SK-N-SH (cell line): ENCODE data around the gene DICER1. TPM values are rescaled to one million over a fixed set of nuclear protein-coding genes. Genes with fewer than 3 reads are reported as not detected.

ENCODE experiments used
- CTCF ChIA-PET: fragments of 300-600, 350-600 bp; formaldehyde crosslinking; extraction: SDS; loops from one replicate; lab custom pipeline; 2021; lab: Yijun Ruan, JAX
- POLR2A ChIA-PET: fragments of 350-600 bp; sonication (Branson Sonifier 250); formaldehyde crosslinking; extraction: SDS; loops from one replicate; lab custom pipeline; 2020; ENCODE audit warnings: antibody characterized with exemption, inconsistent platforms; lab: Yijun Ruan, JAX
- DNase-seq: peaks from one replicate; pipeline ENCODE4 v3.0.0; 2012
- H2AFZ ChIP-seq: fragments of 200-600 bp; sonication (generic); 2 replicates; pipeline ENCODE4 v1.8.1; 2016; ENCODE audit warnings: antibody characterized with exemption, mild to moderate bottlenecking, low read depth
- H3F3A ChIP-seq: fragments of 200-600 bp; sonication (generic); replicated peaks from 2 replicates; pipeline ENCODE3; 2016; ENCODE audit warnings: antibody characterized with exemption, mild to moderate bottlenecking; ENCODE audit not compliant: insufficient read depth
- H3K27ac ChIP-seq, 2 experiments: fragments of 200-500 bp in 1 of 2; fragments of 200-600 bp in 1 of 2; sonication (Bioruptor generic) in 1 of 2; sonication (generic), shearing (Covaris generic) in 1 of 2; 2 replicates each; pipeline versions ENCODE4 v1.5.1 to v1.6.1; 2014 to 2016; ENCODE audit warnings: low read depth in 2 of 2, inconsistent platforms in 1 of 2, low read length in 1 of 2, mild to moderate bottlenecking in 1 of 2, mixed read lengths in 1 of 2
- H3K27me3 ChIP-seq: fragments of 200-600 bp; sonication (generic), shearing (Covaris generic); 2 replicates; pipeline ENCODE4 v1.6.1; 2016; ENCODE audit warnings: mixed run types; ENCODE audit not compliant: insufficient read depth
- H3K36me3 ChIP-seq, 2 experiments: fragments of 200-500 bp in 1 of 2; fragments of 200-600 bp in 1 of 2; sonication (Bioruptor generic) in 1 of 2; sonication (generic) in 1 of 2; replicated peaks in 1 of 2; 2 replicates each; pipeline versions ENCODE3 to v1.5.1; 2014 to 2016; ENCODE audit warnings: low read length in 1 of 2, mild to moderate bottlenecking in 1 of 2; ENCODE audit not compliant: insufficient read depth in 2 of 2, control insufficient read depth in 1 of 2
- H3K4me1 ChIP-seq, 2 experiments: fragments of 200-500 bp in 1 of 2; fragments of 200-600 bp in 1 of 2; sonication (Bioruptor generic) in 1 of 2; sonication (generic), shearing (Covaris generic) in 1 of 2; 2 replicates each; pipeline versions ENCODE4 v1.5.1 to v1.6.1; 2014 to 2016; ENCODE audit warnings: low read depth in 1 of 2, low read length in 1 of 2, mixed run types in 1 of 2; ENCODE audit not compliant: insufficient read depth in 2 of 2, control insufficient read depth in 1 of 2
- H3K4me2 ChIP-seq: fragments of 200-600 bp; sonication (generic), shearing (Covaris generic); 2 replicates; pipeline ENCODE4 v1.6.1; 2017; ENCODE audit warnings: mixed run types
- H3K4me3 ChIP-seq, 2 experiments: fragments of 200-500 bp in 1 of 2; fragments of 200-600 bp in 1 of 2; sonication (Bioruptor generic) in 1 of 2; sonication (generic), shearing (Covaris generic) in 1 of 2; 2 replicates each; pipeline versions ENCODE4 v1.5.1 to v1.8.1; 2014 to 2016; ENCODE audit warnings: low read depth in 2 of 2, inconsistent platforms in 1 of 2, low read length in 1 of 2, mild to moderate bottlenecking in 1 of 2, mixed read lengths in 1 of 2, moderate library complexity in 1 of 2
- H3K79me2 ChIP-seq: fragments of 200-600 bp; sonication (generic); 2 replicates; pipeline ENCODE4 v1.8.1; 2017; ENCODE audit warnings: mild to moderate bottlenecking; ENCODE audit not compliant: insufficient read depth
- H3K9ac ChIP-seq: fragments of 200-600 bp; sonication (generic); 2 replicates; pipeline ENCODE4 v1.6.1; 2017; ENCODE audit warnings: mixed run types
- H3K9me2 ChIP-seq: fragments of 200-600 bp; sonication (generic); 2 replicates; pipeline ENCODE4 v1.6.1; 2017; ENCODE audit warnings: mixed run types
- H3K9me3 ChIP-seq: fragments of 200-600 bp; sonication (generic); 2 replicates; pipeline ENCODE4 v1.6.1; 2017; ENCODE audit warnings: mixed run types, mild to moderate bottlenecking, moderate library complexity
- H4K20me1 ChIP-seq: fragments of 200-600 bp; sonication (generic); 2 replicates; pipeline ENCODE4 v1.6.1; 2017; ENCODE audit warnings: mild to moderate bottlenecking, mixed run types; ENCODE audit not compliant: insufficient read depth
- ELF1 ChIP-seq: IDR thresholded peaks from 2 replicates; pipeline ENCODE4 v1.4.0; 2012
- EP300 ChIP-seq, 2 experiments: IDR thresholded peaks; 2 replicates each; pipeline versions ENCODE4 v1.4.0 to v1.6.1; 2012; ENCODE audit warnings: borderline replicate concordance in 1 of 2, low read depth in 1 of 2, low read length in 1 of 2
- EZH2phosphoT487 ChIP-seq: fragments of 200-600 bp; sonication (generic); IDR thresholded peaks from 2 replicates; pipeline ENCODE4 v1.6.1; 2017; ENCODE audit warnings: low read depth, mixed run types, mild to moderate bottlenecking, antibody characterized with exemption, moderate library complexity, borderline replicate concordance
- FOSL2 ChIP-seq: IDR thresholded peaks from 2 replicates; pipeline ENCODE4 v1.4.0; 2012; ENCODE audit warnings: low read depth, mild to moderate bottlenecking, moderate library complexity, borderline replicate concordance
- FOXJ3 ChIP-seq: sonication (generic); formaldehyde crosslinking; IDR thresholded peaks from 2 replicates; pipeline ENCODE4 v1.5.1; 2020; ENCODE audit warnings: mild to moderate bottlenecking, missing genetic modification reagents
- FOXM1 ChIP-seq: IDR thresholded peaks from 2 replicates; pipeline ENCODE4 v1.4.0; 2012; ENCODE audit warnings: low read depth, mild to moderate bottlenecking
- JUND ChIP-seq: IDR thresholded peaks from 2 replicates; pipeline ENCODE4 v1.4.0; 2012
- MEF2A ChIP-seq: IDR thresholded peaks from 2 replicates; pipeline ENCODE4 v1.4.0; 2012; ENCODE audit warnings: low read depth, borderline replicate concordance
- POLR2AphosphoS5 ChIP-seq: IDR thresholded peaks from 2 replicates; pipeline ENCODE4 v1.6.1; 2012; ENCODE audit warnings: low read depth, low read length
- RCOR1 ChIP-seq: fragments of 150-350 bp; IDR thresholded peaks from 2 replicates; pipeline ENCODE4 v1.6.1; 2017; ENCODE audit warnings: antibody characterized with exemption, low read length
- RXRA ChIP-seq: IDR thresholded peaks from 2 replicates; pipeline ENCODE4 v1.4.0; 2012; ENCODE audit warnings: low read depth, mild to moderate bottlenecking, borderline replicate concordance
- TCF12 ChIP-seq: IDR thresholded peaks from 2 replicates; pipeline ENCODE4 v1.4.0; 2012
- TEAD4 ChIP-seq: IDR thresholded peaks from 2 replicates; pipeline ENCODE4 v1.4.0; 2012; ENCODE audit warnings: mild to moderate bottlenecking, borderline replicate concordance; ENCODE audit not compliant: insufficient read depth
- YY1 ChIP-seq: IDR thresholded peaks from 2 replicates; pipeline ENCODE4 v1.4.0; 2012; ENCODE audit warnings: low read depth, mild to moderate bottlenecking
- WGBS: methylation state at CpG from one replicate; pipeline ENCODE4 v1.1.6; 2017; ENCODE audit warnings: low lambda C conversion rate; 5-methylcytosine and 5-hydroxymethylcytosine counted together
- polyA plus RNA-seq, 3 experiments: library from polyadenylated mRNA; depleted of rRNA; stranded (reverse); fragments of >200 nt; gene quantifications; 2 replicates each; pipeline ENCODE4 v1.2.3, GENCODE V29; 2012
- TF ChIP-seq, protein P1 (sequence below): IDR thresholded peaks from 2 replicates; pipeline ENCODE4 v1.4.0; 2012; ENCODE audit warnings: low read depth
- TF ChIP-seq, protein P2 (sequence below): IDR thresholded peaks from 2 replicates; pipeline ENCODE4 v1.4.0; 2012; ENCODE audit warnings: low read depth, borderline replicate concordance
- TF ChIP-seq, protein P3 (sequence below): IDR thresholded peaks from 2 replicates; pipeline ENCODE4; 2012

DICER1 gene
- polyA plus RNA-seq, 1 of the 3 experiments (the other 2 are of a cell fraction), result 4.7 TPM

DNA sequence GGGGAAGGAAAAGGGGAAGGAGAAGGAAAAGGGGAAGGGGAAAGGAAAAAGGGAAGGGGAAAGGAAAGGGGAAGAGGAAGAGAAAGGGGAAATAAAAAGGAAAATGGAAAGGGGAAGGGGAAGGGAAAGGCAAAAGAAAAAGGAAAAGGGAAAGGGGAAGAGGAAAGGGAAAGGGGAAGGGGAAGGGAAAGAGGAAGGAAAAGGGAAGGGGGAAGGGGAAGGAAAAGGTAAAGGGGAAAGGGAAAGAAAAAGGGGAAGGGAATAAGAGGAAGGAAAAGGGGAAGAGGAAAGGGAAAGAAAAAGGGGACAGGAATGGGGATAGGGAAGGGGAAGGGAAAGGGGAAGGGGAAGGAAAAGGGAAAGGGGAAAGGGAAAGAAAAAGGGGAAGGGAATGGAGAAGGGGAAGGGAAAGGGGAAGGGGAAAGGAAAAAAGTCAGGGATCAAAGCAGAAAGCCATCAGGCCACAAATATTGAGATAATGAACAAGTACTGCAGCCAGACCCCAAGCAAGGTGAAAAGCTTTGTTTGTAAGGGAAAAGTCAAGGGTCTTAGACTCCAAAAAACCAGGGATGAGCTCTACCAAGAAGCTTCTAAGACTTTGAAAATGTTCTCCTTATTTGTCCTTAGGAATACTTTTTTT, 20.0 kb downstream of the DICER1 start:
- Histone ChIP-seq H3K4me3 (no peak overlapping the region), H3K9me3 (no peaks in the 10 kb centered on the region), H3K27me3 (no peaks in the 10 kb centered on the region)
- CTCF ChIA-PET, result interaction anchor here (1.7 kb wide), 1 partner anchor 15 kb away, joined by 5 read pairs; no protein-coding TSS in a partner anchor
- TF ChIP-seq, protein P1, sequence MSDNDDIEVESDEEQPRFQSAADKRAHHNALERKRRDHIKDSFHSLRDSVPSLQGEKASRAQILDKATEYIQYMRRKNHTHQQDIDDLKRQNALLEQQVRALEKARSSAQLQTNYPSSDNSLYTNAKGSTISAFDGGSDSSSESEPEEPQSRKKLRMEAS, result no peak
- TF ChIP-seq TEAD4, result no peak
- TF ChIP-seq RCOR1, result no peak
- no peak for TF ChIP-seq JUND
- no peak for TF ChIP-seq POLR2AphosphoS5
- TF ChIP-seq, protein P2, sequence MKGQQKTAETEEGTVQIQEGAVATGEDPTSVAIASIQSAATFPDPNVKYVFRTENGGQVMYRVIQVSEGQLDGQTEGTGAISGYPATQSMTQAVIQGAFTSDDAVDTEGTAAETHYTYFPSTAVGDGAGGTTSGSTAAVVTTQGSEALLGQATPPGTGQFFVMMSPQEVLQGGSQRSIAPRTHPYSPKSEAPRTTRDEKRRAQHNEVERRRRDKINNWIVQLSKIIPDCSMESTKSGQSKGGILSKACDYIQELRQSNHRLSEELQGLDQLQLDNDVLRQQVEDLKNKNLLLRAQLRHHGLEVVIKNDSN, result no peak
- TF ChIP-seq YY1, result no peak
- no peak for TF ChIP-seq EZH2phosphoT487
- TF ChIP-seq, protein P3, sequence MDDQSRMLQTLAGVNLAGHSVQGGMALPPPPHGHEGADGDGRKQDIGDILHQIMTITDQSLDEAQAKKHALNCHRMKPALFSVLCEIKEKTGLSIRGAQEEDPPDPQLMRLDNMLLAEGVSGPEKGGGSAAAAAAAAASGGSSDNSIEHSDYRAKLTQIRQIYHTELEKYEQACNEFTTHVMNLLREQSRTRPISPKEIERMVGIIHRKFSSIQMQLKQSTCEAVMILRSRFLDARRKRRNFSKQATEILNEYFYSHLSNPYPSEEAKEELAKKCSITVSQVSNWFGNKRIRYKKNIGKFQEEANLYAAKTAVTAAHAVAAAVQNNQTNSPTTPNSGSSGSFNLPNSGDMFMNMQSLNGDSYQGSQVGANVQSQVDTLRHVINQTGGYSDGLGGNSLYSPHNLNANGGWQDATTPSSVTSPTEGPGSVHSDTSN, result no peak
- TF ChIP-seq FOSL2, result no peak
- TF ChIP-seq MEF2A, result no peak
- no peak for TF ChIP-seq FOXM1
- no peak for TF ChIP-seq FOXJ3
- TF ChIP-seq, all 33 proteins: peak for 0
- POLR2A ChIA-PET, result no interaction called here
- Histone ChIP-seq H4K20me1 (peaks cover 31% of the 10 kb centered on the region), H3K36me3 (peaks cover 16 to 28% of the 10 kb centered on the region in 2 experiments), H2AFZ (no peak overlapping the region), H3F3A (peaks cover 11% of the 10 kb centered on the region), H3K9me2 (no peaks in the 10 kb centered on the region), H3K4me1 (peaks cover 3 to 30% of the 10 kb centered on the region in 2 experiments; a peak in 3 of 4 replicates), H3K4me2 (no peak overlapping the region), H3K79me2 (peaks cover 90% of the 10 kb centered on the region), H3K9ac (no peak overlapping the region), H3K27ac (no peak overlapping the region)
- DNase-seq, result no peak

DNA sequence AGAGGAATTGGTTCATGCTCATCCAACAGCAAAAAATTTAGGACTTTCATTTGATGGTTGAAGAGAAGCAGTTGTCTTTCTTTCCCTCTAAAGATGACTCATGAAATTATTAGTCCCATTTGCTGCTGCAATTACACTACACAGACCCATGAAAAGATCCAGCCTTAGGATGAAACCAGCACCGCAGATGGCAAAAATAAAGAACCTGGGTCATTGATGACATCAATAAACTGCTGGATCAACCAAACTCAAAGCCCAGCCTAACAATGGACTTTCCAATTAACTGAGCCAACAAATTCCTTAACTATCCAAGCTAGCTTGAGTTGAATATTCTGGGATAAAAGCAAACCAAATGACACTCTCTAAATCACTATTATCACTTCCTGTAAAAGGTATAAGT, 20.7 kb downstream of the DICER1 start:
- no peaks in the 10 kb centered on the region for H3K9me3 ChIP-seq
- H3K79me2 ChIP-seq, result peaks cover 90% of the 10 kb centered on the region
- peaks cover 9% of the 10 kb centered on the region for H3F3A ChIP-seq
- H3K36me3 ChIP-seq, result peaks cover 21 to 34% of the 10 kb centered on the region in 2 experiments
- no peak overlapping the region for H3K4me3 ChIP-seq
- H3K27me3 ChIP-seq, result no peaks in the 10 kb centered on the region
- no peak overlapping the region for H3K4me2 ChIP-seq
- ChIA-PET CTCF (no interaction called here), POLR2A (no interaction called here)
- no peak for DNase-seq
- H3K9me2 ChIP-seq, result no peaks in the 10 kb centered on the region
- H2AFZ ChIP-seq, result no peak overlapping the region
- 94% methylated on average over 1 of the region's 1 CpG for WGBS
- H3K9ac ChIP-seq, result no peak overlapping the region
- no peak for TF ChIP-seq ELF1
- TF ChIP-seq, protein P2, result no peak
- TF ChIP-seq FOXM1, result no peak
- TF ChIP-seq TCF12, result peak; percentile 29; the same call in 1 of the 2 replicates
- TF ChIP-seq, protein P3, result no peak
- no peak for TF ChIP-seq EP300 (IDR thresholded peaks at IDR 0.05; ENCODE audit: borderline replicate concordance in 1 of 2, low read depth in 1 of 2, low read length in 1 of 2)
- no peak for TF ChIP-seq RXRA
- TF ChIP-seq, all 33 proteins: peak for 1
- Histone ChIP-seq H4K20me1 (peaks cover 27% of the 10 kb centered on the region), H3K27ac (no peak overlapping the region), H3K4me1 (peaks cover 3 to 24% of the 10 kb centered on the region in 2 experiments; a peak in 3 of 4 replicates)
